Heart right ventricle (tissue), 16 donors: ENCODE results near the gene L2HGDH. TPM values are rescaled to one million over a fixed set of nuclear protein-coding genes. Genes with fewer than 3 reads are reported as not detected.

Experiments used
- ATAC-seq, 8 donors: fragments of 200-7000 bp; cut with Tn5 transposase; one replicate each; pipeline ENCODE4 v1.9.1; 2020; ENCODE audit warnings: mild to moderate bottlenecking in 8 of 8, moderate library complexity in 8 of 8, moderate number of reproducible peaks in 1 of 8
- DNase-seq, 2 donors: peaks; one replicate each; pipeline ENCODE4 v3.0.0-alpha.2; 2020
- H3K27ac ChIP-seq, 10 donors: fragments of 200-600 bp; sonication (generic) in 2 of 10; one replicate each; pipeline versions ENCODE4 v1.5.0 to v1.8.0; 2020 to 2022; ENCODE audit warnings: mild to moderate bottlenecking in 3 of 10
- H3K27me3 ChIP-seq, 7 donors: fragments of 200-600 bp; one replicate each; pipeline ENCODE4 v1.8.0; 2021 to 2022; ENCODE audit warnings: mild to moderate bottlenecking in 2 of 7
- H3K36me3 ChIP-seq, 9 donors: fragments of 200-600 bp; sonication (generic) in 1 of 9; one replicate each; pipeline versions ENCODE4 v1.5.0 to v1.8.0; 2020 to 2022; ENCODE audit warnings: mild to moderate bottlenecking in 2 of 9
- H3K4me1 ChIP-seq, 9 donors: fragments of 200-600 bp; sonication (generic) in 1 of 9; one replicate each; pipeline versions ENCODE4 v1.5.0 to v1.8.0; 2020 to 2022; ENCODE audit warnings: mild to moderate bottlenecking in 4 of 9
- H3K4me3 ChIP-seq, 10 donors: fragments of 200-600 bp; sonication (generic) in 2 of 10; one replicate each; pipeline versions ENCODE4 v1.5.0 to v1.8.0; 2020 to 2022; ENCODE audit warnings: mild to moderate bottlenecking in 7 of 10, moderate library complexity in 2 of 10
- H3K9me3 ChIP-seq, 11 donors: fragments of 200-600 bp in 10 of 11; sonication (generic) in 2 of 11; one replicate each; pipeline versions ENCODE4 v1.5.0 to v1.8.0; 2013 to 2022; ENCODE audit warnings: mild to moderate bottlenecking in 2 of 11, control low read depth in 1 of 11, moderate library complexity in 1 of 11
- WGBS, 2 donors: extraction: QIAGEN DNeasy Blood & Tissue Kit; methylation state at CpG; one replicate each; pipeline ENCODE4 v1.1.7; 2013; ENCODE audit warnings: inconsistent platforms in 1 of 2; 5-methylcytosine and 5-hydroxymethylcytosine counted together
- intact Hi-C, 10 donors: fragments of 100-400 bp; cut with DNase I; formaldehyde crosslinking; loops; one replicate each; pipeline versions ENCODE4 v1.11.1 to v1.14.2; 2022
- microRNA-seq, 2 donors: library from miRNA; unstranded; fragments of <30 nt; microRNA quantifications; one replicate each; pipeline ENCODE4 v1.2.0, GENCODE V29; 2021
- polyA plus RNA-seq, 2 donors: library from polyadenylated mRNA; stranded (reverse); fragments of 200-250 nt; gene quantifications; one replicate each; pipeline ENCODE4 v1.2.3, GENCODE V29; 2013
- total RNA-seq, 10 donors: library from RNA; stranded (reverse); fragmentation: NEBNext Ultra II Directional in 3 of 10; extraction: Animal tissue kit (Norgen Biotek cat#: 25700) in 3 of 10; gene quantifications; one replicate each; pipeline versions ENCODE4 v1.2.1 to v1.2.4, GENCODE V29; 2021 to 2023
- TF ChIP-seq, protein P1 (sequence below), 9 donors: fragments of 200-600 bp; sonication (generic) in 2 of 9; IDR thresholded peaks; one replicate each; pipeline versions ENCODE4 v1.5.0 to v1.8.0; 2021 to 2022; ENCODE audit warnings: antibody characterized with exemption in 9 of 9, mild to moderate bottlenecking in 5 of 9, moderate library complexity in 1 of 9
- donor health status: Arrhythmogenic right ventricular cardiomyopathy.
- donor health status: ischemic (EF 13 %, LVEDD 7.1; RV severe dilation, severe dysfunction).
- donor health status: healthy with polysubstance abuse.
- donor health status: DM: no; HTN: yes; CAD: no.
- donor health status: DM: no; HTN: no; CAD: no.
- donor health status: ischemic (EF 25% LVEDD 6.9; RV normal size, moderate dysfunction).
- donor health status: ischemic (EF 25% LVEDD 5.7; RV mildly dilated, moderate dysfunction).
- donor health status: healthy.
- donor health status: DM: yes; HTN: yes; CAD: no.
- donor health status: Ischemic cardiomyopathy.
- donor health status: ischemic (EF 35%, LVEDD 5.7; RV mildly dilated, moderate dysfunction).
- donor health status: nonischemic (EF 11% LVEDD 7.7; RV severe dilation, severe dysfunction).
- donor health status: DM: yes; HTN: yes; CAD: no.
- donor health status: PGD.
- donor health status: ischemic (EF 29% LVEDD 5.4; RV normal size, mild dysfunction).
- donor health status: nonischemic (EF 23%, LVEDD 6.1; RV moderate dilation, normal function).

L2HGDH gene
- total and polyA plus RNA-seq, 12 donors: 1.9 to 15.5 (median 11.6) TPM

DNA sequence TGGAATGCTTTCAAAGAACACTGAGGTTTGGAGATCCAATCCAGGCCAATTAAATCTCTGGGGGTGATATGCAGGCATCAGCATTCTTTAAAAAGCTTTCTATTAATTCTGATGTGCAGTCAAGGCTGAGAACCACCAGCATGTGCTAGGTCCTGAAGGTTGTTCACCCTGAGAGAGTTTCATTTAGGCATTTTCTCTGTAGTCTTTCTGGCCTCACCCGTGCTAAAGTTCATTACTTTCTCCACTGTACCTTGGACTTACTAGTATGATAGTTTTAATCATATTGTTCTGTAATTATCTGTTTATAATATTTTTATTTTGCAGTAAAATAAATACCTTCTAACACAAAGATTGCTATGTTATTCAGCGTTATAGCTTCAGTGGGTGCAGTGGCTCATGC, 113.5 kb downstream of the L2HGDH start:
- ATAC-seq (no peak), DNase-seq (no peak)
- Histone ChIP-seq H3K36me3 (peaks cover 0 to 96% (median 34%) of the 10 kb centered on the region in 9 donors), H3K4me3 (no peak overlapping the region), H3K9me3 (no peaks in the 10 kb centered on the region), H3K4me1 (no peaks in the 10 kb centered on the region), H3K27ac (no peak overlapping the region), H3K27me3 (no peaks in the 10 kb centered on the region)
- 97 to 98% methylated on average over 2 of the region's 2 CpGs for WGBS, 2 donors
- intact Hi-C loops: no loop called here
- TF ChIP-seq, protein P1, sequence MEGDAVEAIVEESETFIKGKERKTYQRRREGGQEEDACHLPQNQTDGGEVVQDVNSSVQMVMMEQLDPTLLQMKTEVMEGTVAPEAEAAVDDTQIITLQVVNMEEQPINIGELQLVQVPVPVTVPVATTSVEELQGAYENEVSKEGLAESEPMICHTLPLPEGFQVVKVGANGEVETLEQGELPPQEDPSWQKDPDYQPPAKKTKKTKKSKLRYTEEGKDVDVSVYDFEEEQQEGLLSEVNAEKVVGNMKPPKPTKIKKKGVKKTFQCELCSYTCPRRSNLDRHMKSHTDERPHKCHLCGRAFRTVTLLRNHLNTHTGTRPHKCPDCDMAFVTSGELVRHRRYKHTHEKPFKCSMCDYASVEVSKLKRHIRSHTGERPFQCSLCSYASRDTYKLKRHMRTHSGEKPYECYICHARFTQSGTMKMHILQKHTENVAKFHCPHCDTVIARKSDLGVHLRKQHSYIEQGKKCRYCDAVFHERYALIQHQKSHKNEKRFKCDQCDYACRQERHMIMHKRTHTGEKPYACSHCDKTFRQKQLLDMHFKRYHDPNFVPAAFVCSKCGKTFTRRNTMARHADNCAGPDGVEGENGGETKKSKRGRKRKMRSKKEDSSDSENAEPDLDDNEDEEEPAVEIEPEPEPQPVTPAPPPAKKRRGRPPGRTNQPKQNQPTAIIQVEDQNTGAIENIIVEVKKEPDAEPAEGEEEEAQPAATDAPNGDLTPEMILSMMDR (IDR thresholded peaks at IDR 0.05): no peak

DNA sequence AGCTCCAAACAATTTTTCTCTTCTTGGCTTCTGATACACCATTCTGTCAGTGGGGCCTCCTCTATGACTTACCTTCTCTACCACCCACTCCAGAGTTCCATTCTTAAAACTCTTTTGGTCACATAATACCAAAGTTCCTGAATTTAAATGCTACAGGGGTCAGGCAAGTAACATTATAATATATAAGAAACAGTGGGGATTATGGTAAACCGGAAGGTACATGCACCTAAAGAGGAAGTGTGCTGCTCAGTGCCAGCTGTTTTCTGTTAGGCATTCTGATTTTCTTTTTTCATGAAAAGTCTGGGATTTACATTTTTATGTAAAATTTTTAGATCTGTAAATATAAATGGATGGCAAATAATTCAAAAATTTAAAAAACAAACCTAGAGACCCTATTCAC, 120.5 kb downstream of the L2HGDH start:
- intact Hi-C loops: no loop called here
- ATAC-seq (no peak), DNase-seq (no peak)
- 89 to 90% methylated on average over 1 of the region's 1 CpG for WGBS, 2 donors
- Histone ChIP-seq H3K4me3 (no peak overlapping the region), H3K27me3 (no peaks in the 10 kb centered on the region), H3K27ac (no peak overlapping the region), H3K36me3 (peaks cover 0 to 90% (median 19%) of the 10 kb centered on the region in 9 donors), H3K4me1 (no peaks in the 10 kb centered on the region), H3K9me3 (no peaks in the 10 kb centered on the region)
- TF ChIP-seq, protein P1 (IDR thresholded peaks at IDR 0.05): no peak

Small RNA genes lying within 50 kb of the gene (microRNA-seq; reads per million reads assigned to microRNA genes)
- gene MIR4504: 0 reads per million in 2 donors

Other genes with a start within 250 kb of the L2HGDH start
- 1 to 10 TPM; 1.9 to 4.7 (median 3.0) TPM for gene VCPKMT, start 195.7 kb downstream of the L2HGDH start, total RNA-seq
- gene VCPKMT, start 195.7 kb downstream of the L2HGDH start, polyA plus RNA-seq: 10 to 100 TPM in 1 of 2 donors, 1 to 10 TPM in 1; 3.4 to 28.5 TPM
- gene SOS2, start 80.7 kb downstream of the L2HGDH start, total RNA-seq: 10 to 100 TPM; 27.4 to 40.0 (median 34.4) TPM
- gene SOS2, start 80.7 kb downstream of the L2HGDH start, polyA plus RNA-seq: 10 to 100 TPM; 10.1 to 12.8 TPM
- 10 to 100 TPM; 17.0 to 31.3 (median 24.4) TPM for gene DMAC2L, start 95 bp upstream of the L2HGDH start, total RNA-seq
- gene DMAC2L, start 95 bp upstream of the L2HGDH start, polyA plus RNA-seq: 10 to 100 TPM in 1 of 2 donors, 1 to 10 TPM in 1; 9.4 to 25.4 TPM
- 1 to 10 TPM in 8 of 10 donors, under 1 TPM in 2; 0.71 to 6.0 (median 2.4) TPM for gene CDKL1, start 84.7 kb upstream of the L2HGDH start, total RNA-seq
- gene CDKL1, start 84.7 kb upstream of the L2HGDH start, polyA plus RNA-seq: under 1 TPM; 0.73 to 0.94 TPM
- gene MAP4K5, start 220.3 kb upstream of the L2HGDH start, total RNA-seq: 10 to 100 TPM in 8 of 10 donors, 1 to 10 TPM in 2; 7.1 to 19.8 (median 12.1) TPM
- 1 to 10 TPM; 8.7 to 8.9 TPM for gene MAP4K5, start 220.3 kb upstream of the L2HGDH start, polyA plus RNA-seq
- 1 to 10 TPM in 4 of 10 donors, under 1 TPM in 6; 0.42 to 2.0 (median 0.86) TPM for gene ATL1, start 247.9 kb upstream of the L2HGDH start, total RNA-seq
- gene ATL1, start 247.9 kb upstream of the L2HGDH start, polyA plus RNA-seq: 1 to 10 TPM in 1 of 2 donors, under 1 TPM in 1; 0.51 to 1.1 TPM